Mesendoderm (in vitro differentiated cells): ENCODE data around the gene ZSCAN30. TPM values are rescaled to one million over a fixed set of nuclear protein-coding genes. Genes with fewer than 3 reads are reported as not detected.

Experiments used
- DNase-seq: peaks from one replicate; pipeline ENCODE4 v3.0.0; 2013
- H2AK5ac ChIP-seq: 2 replicates; pipeline ENCODE4 v1.6.1; 2013; ENCODE audit warnings: low read length, inconsistent platforms
- H2BK120ac ChIP-seq: 2 replicates; pipeline ENCODE4 v1.6.1; 2013; ENCODE audit warnings: low read depth, mild to moderate bottlenecking, low read length, moderate library complexity, mixed read lengths
- H2BK15ac ChIP-seq: replicated peaks from 2 replicates; pipeline ENCODE4 v1.6.1; 2013; ENCODE audit warnings: low read depth, mild to moderate bottlenecking, moderate library complexity
- H2BK5ac ChIP-seq: 2 replicates; pipeline ENCODE4 v1.6.1; 2013; ENCODE audit warnings: low read length, inconsistent platforms
- H3K18ac ChIP-seq: 2 replicates; pipeline ENCODE4 v1.6.1; 2013; ENCODE audit warnings: mild to moderate bottlenecking, low read length, mixed read lengths
- H3K23ac ChIP-seq: one replicate; pipeline ENCODE4 v1.6.1; 2013; ENCODE audit warnings: low read length
- H3K27ac ChIP-seq: 2 replicates; pipeline ENCODE4 v1.5.1; 2013; ENCODE audit warnings: low read depth, mild to moderate bottlenecking, inconsistent platforms, low read length, moderate library complexity
- H3K27me3 ChIP-seq: 2 replicates; pipeline ENCODE4 v1.6.1; 2013; ENCODE audit warnings: low read length, control low read depth, mild to moderate bottlenecking, inconsistent platforms; ENCODE audit not compliant: insufficient read depth, poor library complexity
- H3K36me3 ChIP-seq: 2 replicates; pipeline ENCODE4 v1.6.1; 2013; ENCODE audit warnings: low read length, inconsistent platforms; ENCODE audit not compliant: control insufficient read depth, insufficient read depth
- H3K4ac ChIP-seq: one replicate; pipeline ENCODE4 v1.6.1; 2013; ENCODE audit warnings: low read depth, mild to moderate bottlenecking, low read length, moderate library complexity
- H3K4me1 ChIP-seq: 2 replicates; pipeline ENCODE4 v1.6.1; 2013; ENCODE audit warnings: low read depth, low read length, inconsistent platforms; ENCODE audit not compliant: control insufficient read depth
- H3K4me2 ChIP-seq: 2 replicates; pipeline ENCODE4 v1.6.1; 2013; ENCODE audit warnings: low read length
- H3K4me3 ChIP-seq: 2 replicates; pipeline ENCODE4 v1.5.1; 2013; ENCODE audit warnings: mild to moderate bottlenecking, low read length
- H3K56ac ChIP-seq: one replicate; pipeline ENCODE4 v1.6.1; 2013; ENCODE audit warnings: low read length
- H3K79me1 ChIP-seq: 2 replicates; pipeline ENCODE4 v1.6.1; 2013; ENCODE audit warnings: low read length, inconsistent platforms
- H3K79me2 ChIP-seq: 2 replicates; pipeline ENCODE4 v1.6.1; 2013; ENCODE audit warnings: mild to moderate bottlenecking, low read length; ENCODE audit not compliant: control insufficient read depth, insufficient read depth
- H3K9ac ChIP-seq: 2 replicates; pipeline ENCODE4 v1.6.1; 2013; ENCODE audit warnings: low read length, inconsistent platforms
- H4K5ac ChIP-seq: one replicate; pipeline ENCODE4 v1.6.1; 2013; ENCODE audit warnings: low read length
- H4K8ac ChIP-seq: one replicate; pipeline ENCODE4 v1.6.1; 2013; ENCODE audit warnings: low read depth, mild to moderate bottlenecking, control low read depth, low read length, moderate library complexity
- WGBS: extraction: QIAGEN DNeasy Blood & Tissue Kit; methylation state at CpG from one replicate; pipeline ENCODE4 v1.1.7; 2013; ENCODE audit warnings: low lambda C conversion rate, missing lambda C conversion rate; ENCODE audit not compliant: insufficient coverage; ENCODE audit errors: extremely low coverage; 5-methylcytosine and 5-hydroxymethylcytosine counted together
- polyA plus RNA-seq, 2 experiments: library from polyadenylated mRNA; stranded (reverse); fragments of 200-250 nt; gene quantifications; one replicate each; pipeline ENCODE4 v1.2.3, GENCODE V29; 2013

ZSCAN30 gene
- 4.8 TPM for polyA plus RNA-seq (2013, experiment 1 of 2)
- 4.9 TPM for polyA plus RNA-seq (2013, experiment 2 of 2)

GRCh38 chr18:35290094-35290735 lies at the start of gene ZSCAN30:
Gene ZSCAN30 (minus strand): TSS chr18:35290229. CDS start chr18:35264352, 25,877 bp downstream.
- Histone ChIP-seq H3K36me3 (no peaks in the 10 kb centered on the region), H2AK5ac (peak within 1 kb of the TSS; percentile 6), H3K27ac (peak within 1 kb of the TSS; percentile 79), H3K79me2 (peaks cover 10% of the 10 kb centered on the region), H3K27me3 (no peaks in the 10 kb centered on the region), H3K4me2 (peak within 1 kb of the TSS; percentile 76), H3K18ac (peak within 1 kb of the TSS; percentile 1), H4K5ac (peak within 1 kb of the TSS; percentile 9), H4K8ac (peak within 1 kb of the TSS; percentile 57), H2BK15ac (no peak within 1 kb of the TSS), H3K4ac (peak within 1 kb of the TSS; percentile 62), H3K4me1 (peaks cover 3% of the 10 kb centered on the region), H2BK120ac (no peak within 1 kb of the TSS), H2BK5ac (peak within 1 kb of the TSS; percentile 4), H3K79me1 (peaks cover 12% of the 10 kb centered on the region), H3K4me3 (peak within 1 kb of the TSS; percentile 88), H3K56ac (peak within 1 kb of the TSS; percentile 94), H3K9ac (peak within 1 kb of the TSS; percentile 76), H3K23ac (no peak within 1 kb of the TSS)
- WGBS, result no CpG with 5 or more reads among the region's 41 CpGs
- DNase-seq, result peak; percentile 98

- DNase-seq, result no peak
- peaks cover 17% of the 10 kb centered on the region for H3K36me3 ChIP-seq
Measured at GRCh38 chr18:35337286-35337685, 47.3 kb upstream of the ZSCAN30 start.

GRCh38 chr18:35335866-35336265 lies 45.8 kb upstream of the ZSCAN30 start:
- WGBS, result no CpG with 5 or more reads among the region's 4 CpGs

More at GRCh38 chr18:35337286-35337685, 47.3 kb upstream of the ZSCAN30 start:
- Histone ChIP-seq H2BK5ac (no peak overlapping the region), H2AK5ac (no peak overlapping the region), H3K4me2 (no peak overlapping the region), H3K79me2 (peaks cover 22% of the 10 kb centered on the region), H4K8ac (no peak overlapping the region), H4K5ac (no peak overlapping the region), H3K56ac (no peak overlapping the region), H3K4me1 (no peaks in the 10 kb centered on the region), H2BK120ac (no peak overlapping the region), H3K23ac (no peak overlapping the region), H3K79me1 (peaks cover 18% of the 10 kb centered on the region), H3K4ac (no peak overlapping the region), H2BK15ac (no peak overlapping the region), H3K27ac (no peak overlapping the region), H3K27me3 (no peaks in the 10 kb centered on the region), H3K18ac (no peak overlapping the region), H3K9ac (no peak overlapping the region), H3K4me3 (no peak overlapping the region)
- no CpG with 5 or more reads among the region's 5 CpGs for WGBS

GRCh38 chr18:35334821-35335220 lies 44.8 kb upstream of the ZSCAN30 start:
- no peaks in the 10 kb centered on the region for H3K4me1 ChIP-seq
- no peak overlapping the region for H3K56ac ChIP-seq
- H4K5ac ChIP-seq, result no peak overlapping the region
- no peak overlapping the region for H2BK15ac ChIP-seq
- H3K27me3 ChIP-seq, result no peaks in the 10 kb centered on the region
- H4K8ac ChIP-seq, result no peak overlapping the region
- no peak for DNase-seq
- H3K4me3 ChIP-seq, result no peak overlapping the region
- no CpG with 5 or more reads among the region's 3 CpGs for WGBS
- no peak overlapping the region for H3K4me2 ChIP-seq
- no peak overlapping the region for H3K9ac ChIP-seq
- no peak overlapping the region for H2BK120ac ChIP-seq
- H3K79me1 ChIP-seq, result peaks cover 10% of the 10 kb centered on the region
- H3K18ac ChIP-seq, result no peak overlapping the region
- no peak overlapping the region for H3K4ac ChIP-seq
- H2AK5ac ChIP-seq, result no peak overlapping the region
- no peak overlapping the region for H3K27ac ChIP-seq
- H2BK5ac ChIP-seq, result no peak overlapping the region
- no peak overlapping the region for H3K23ac ChIP-seq
- peaks cover 13% of the 10 kb centered on the region for H3K36me3 ChIP-seq
- peaks cover 2% of the 10 kb centered on the region for H3K79me2 ChIP-seq

More at GRCh38 chr18:35335866-35336265, 45.8 kb upstream of the ZSCAN30 start:
- Histone ChIP-seq H3K27ac (no peak overlapping the region), H2BK15ac (no peak overlapping the region), H3K27me3 (no peaks in the 10 kb centered on the region), H3K9ac (no peak overlapping the region), H3K23ac (no peak overlapping the region), H2AK5ac (no peak overlapping the region), H3K79me1 (peaks cover 16% of the 10 kb centered on the region), H3K56ac (no peak overlapping the region), H3K4me3 (no peak overlapping the region), H3K4ac (no peak overlapping the region), H3K18ac (no peak overlapping the region), H4K5ac (no peak overlapping the region), H3K36me3 (peaks cover 17% of the 10 kb centered on the region), H2BK5ac (no peak overlapping the region), H3K79me2 (peaks cover 10% of the 10 kb centered on the region), H3K4me1 (no peaks in the 10 kb centered on the region), H2BK120ac (no peak overlapping the region), H3K4me2 (no peak overlapping the region), H4K8ac (no peak overlapping the region)
- DNase-seq, result no peak

GRCh38 chr18:35334212-35334611 lies 44.2 kb upstream of the ZSCAN30 start:
- Histone ChIP-seq H2BK120ac (no peak overlapping the region), H2BK5ac (no peak overlapping the region), H3K4me2 (no peak overlapping the region), H4K5ac (no peak overlapping the region), H3K4me1 (no peaks in the 10 kb centered on the region), H3K9ac (no peak overlapping the region), H3K18ac (no peak overlapping the region), H3K4me3 (no peak overlapping the region), H2BK15ac (no peak overlapping the region), H3K23ac (no peak overlapping the region), H2AK5ac (no peak overlapping the region), H3K79me1 (peaks cover 7% of the 10 kb centered on the region), H3K4ac (no peak overlapping the region), H3K36me3 (peaks cover 10% of the 10 kb centered on the region), H3K79me2 (peaks cover 2% of the 10 kb centered on the region), H4K8ac (no peak overlapping the region), H3K27ac (no peak overlapping the region), H3K56ac (no peak overlapping the region), H3K27me3 (no peaks in the 10 kb centered on the region)
- no CpG with 5 or more reads among the region's 1 CpG for WGBS
- DNase-seq, result no peak
